Fibroblast of skin of right biceps (primary cell): ENCODE measurements around the gene SERP2.

Source experiments
- DNase-seq: peaks from one replicate; pipeline ENCODE4 v3.0.0-alpha.2; 2013

Gene SERP2

DNA sequence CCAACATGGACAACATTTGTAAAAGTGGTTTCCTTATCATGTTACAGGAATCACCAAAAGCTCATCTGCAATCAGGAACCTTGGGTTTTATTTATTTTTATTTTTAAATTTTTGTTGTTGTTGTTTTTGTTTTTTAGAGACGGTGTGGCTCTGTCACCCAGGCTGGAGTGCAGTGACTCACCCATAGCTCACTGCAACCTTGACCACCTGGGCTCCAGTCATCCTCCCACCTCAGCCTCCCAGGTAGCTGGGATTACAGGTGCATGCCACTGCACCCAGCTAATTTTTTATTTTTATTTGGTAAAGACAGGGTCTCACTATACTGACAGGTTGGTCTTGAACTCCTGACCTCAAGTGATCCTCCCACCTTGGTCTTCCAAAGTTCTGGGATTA lies 13.6 kb upstream of the SERP2 start:
- no peak for DNase-seq

- DNase-seq = peak; percentile 48
Measured at GRCh38 chr13:44362394-44363040, 11.1 kb upstream of the SERP2 start.

- peak; percentile 15 for DNase-seq
Measured at GRCh38 chr13:44363631-44364344, 9.8 kb upstream of the SERP2 start.

GRCh38 chr13:44364345-44365000 lies 9.2 kb upstream of the SERP2 start:
- DNase-seq = peak; percentile 72

GRCh38 chr13:44365008-44365407 lies 8.6 kb upstream of the SERP2 start:
- DNase-seq = peak; percentile 80

- no peak for DNase-seq
Measured at GRCh38 chr13:44365899-44366298, 7.7 kb upstream of the SERP2 start.

GRCh38 chr13:44368062-44368591 lies 5.5 kb upstream of the SERP2 start:
- DNase-seq = peak; percentile 79

DNA sequence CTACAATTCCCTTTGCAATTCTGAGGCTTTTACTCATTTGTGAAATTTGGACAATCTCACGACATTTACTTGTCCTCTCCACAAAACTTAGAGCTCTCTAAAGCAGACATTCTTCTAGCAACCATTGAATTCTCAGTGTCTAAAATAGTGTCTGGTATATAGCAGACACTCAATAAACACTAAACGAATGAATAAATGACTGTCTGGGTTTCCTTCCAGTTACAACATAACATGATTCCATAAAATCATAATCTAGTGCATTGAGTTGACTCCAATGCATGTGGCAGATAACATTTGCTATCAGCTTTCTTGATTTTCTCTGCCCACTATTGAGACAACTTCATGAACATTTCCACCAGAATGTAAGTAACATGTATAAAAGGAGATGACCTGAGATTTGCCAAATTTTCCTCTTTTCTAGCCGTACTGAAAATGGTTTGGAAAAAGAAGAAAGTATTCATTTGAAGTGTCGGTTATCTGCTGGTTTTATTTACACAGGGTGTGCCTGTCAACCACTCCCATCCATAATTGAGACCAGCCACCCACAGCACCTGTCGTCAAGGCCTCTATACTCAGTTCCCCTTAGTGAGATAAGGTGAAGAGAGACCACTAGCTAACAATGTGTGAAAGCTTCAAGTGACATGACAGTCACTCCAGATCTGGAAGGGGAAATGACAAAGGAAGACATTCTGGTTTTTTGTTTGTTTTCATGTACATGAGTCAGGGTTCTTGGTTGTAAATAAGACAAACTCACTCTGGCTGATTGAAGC lies 4.8 kb upstream of the SERP2 start:
- no peak for DNase-seq

GRCh38 chr13:44371421-44371820 lies 2.2 kb upstream of the SERP2 start:
- DNase-seq = no peak

- no peak for DNase-seq
Measured at GRCh38 chr13:44373247-44373600, 400 bp upstream of the SERP2 start.

DNA sequence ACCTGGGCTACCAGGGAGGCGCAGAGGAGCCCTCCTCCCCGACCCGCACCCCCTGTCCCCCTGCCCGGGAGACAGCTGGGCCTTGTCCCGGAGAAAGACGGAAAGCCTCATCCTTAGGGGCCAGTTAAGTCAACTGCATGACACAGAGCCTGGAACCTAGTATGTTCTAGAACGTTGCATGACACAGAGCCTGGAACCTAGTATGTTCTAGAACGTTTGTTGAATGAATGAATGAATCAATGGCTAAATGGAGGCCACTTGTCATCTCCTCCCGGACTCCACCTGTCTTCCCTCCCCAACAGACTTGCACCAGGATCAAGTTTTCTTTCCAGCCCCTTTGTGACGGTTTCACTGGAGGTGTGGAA lies 706 bp downstream of the SERP2 start:
- DNase-seq = no peak

GRCh38 chr13:44378277-44378676 lies 4.7 kb downstream of the SERP2 start:
- DNase-seq = no peak

DNA sequence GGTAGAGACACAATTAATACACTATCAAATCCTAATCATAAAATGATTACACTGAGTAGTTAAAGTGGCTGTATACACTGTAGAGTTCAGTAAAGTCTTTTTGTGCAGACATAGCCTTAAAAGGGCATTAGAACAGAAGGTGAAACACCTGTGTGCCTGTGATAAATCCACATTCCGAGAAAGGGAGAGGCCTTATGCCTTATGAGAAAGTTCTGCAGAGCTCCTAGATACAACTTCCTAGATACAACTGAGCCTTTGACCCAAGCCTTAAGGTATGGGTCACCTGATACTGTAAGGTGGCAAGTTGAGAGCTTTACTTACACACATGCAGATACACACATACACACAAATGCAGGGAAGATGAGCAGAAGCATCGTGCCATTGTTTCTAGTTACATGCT lies 6.3 kb downstream of the SERP2 start:
- DNase-seq = no peak

DNA sequence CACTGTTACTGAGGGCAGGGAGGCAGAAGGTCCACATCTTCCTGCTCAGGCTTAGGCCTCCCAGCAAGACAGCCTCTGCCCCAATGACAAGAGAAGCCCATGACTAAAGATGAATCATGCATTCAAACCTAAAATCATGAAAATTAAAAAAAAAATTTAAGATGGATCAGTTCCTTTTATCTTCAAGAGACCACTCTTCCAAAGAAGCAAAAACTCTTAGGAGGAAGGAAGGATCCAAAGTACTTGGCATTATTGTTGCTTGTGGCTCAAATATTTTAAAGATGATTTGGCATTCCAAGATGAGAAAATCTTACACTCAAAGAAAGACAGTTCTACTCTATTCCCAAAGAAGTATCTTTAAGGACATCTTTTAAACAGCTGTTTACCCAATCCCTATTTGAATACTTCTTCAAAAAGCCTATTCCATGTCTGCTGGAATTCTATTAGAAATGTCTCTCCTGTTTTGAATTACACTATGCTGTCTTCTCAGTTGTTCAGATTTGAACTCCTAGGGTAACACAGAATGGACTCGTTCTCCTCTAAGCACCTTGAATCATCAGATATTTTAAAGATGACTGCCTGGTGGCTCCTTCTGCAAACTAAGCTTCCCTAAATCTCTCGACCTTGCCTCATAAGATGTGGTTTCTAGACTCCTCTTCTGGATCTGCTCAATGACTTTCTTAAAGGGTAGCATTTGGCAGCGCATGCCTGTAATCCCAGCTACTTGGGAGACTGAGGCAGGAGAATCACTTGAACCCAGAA lies 7.0 kb downstream of the SERP2 start:
- DNase-seq = peak; percentile 81

- DNase-seq = no peak
Measured at GRCh38 chr13:44382635-44383145, 9.1 kb downstream of the SERP2 start.

DNA sequence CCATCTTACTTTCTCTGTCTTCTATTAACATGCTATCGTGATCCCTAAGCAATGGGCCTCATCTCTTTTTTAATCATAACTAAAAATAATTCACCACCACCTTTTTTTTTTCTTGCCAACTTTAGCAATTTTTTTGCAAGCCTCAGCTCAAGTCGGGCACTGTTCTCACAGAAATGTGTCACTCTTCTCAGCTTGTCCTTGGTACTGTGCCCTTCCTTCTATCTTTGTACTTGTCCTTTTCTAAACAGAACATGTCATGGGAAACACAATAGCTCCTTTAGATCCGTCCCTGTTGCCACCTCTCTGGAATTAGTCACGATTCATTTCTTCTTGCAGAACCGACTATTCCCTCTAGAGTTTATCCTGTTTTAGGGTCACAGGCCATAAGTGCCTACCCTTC lies 10.3 kb downstream of the SERP2 start:
- no peak for DNase-seq

- no peak for DNase-seq
Measured at GRCh38 chr13:44384778-44385177, 11.2 kb downstream of the SERP2 start.

GRCh38 chr13:44385401-44385800 lies 11.8 kb downstream of the SERP2 start:
- no peak for DNase-seq

DNA sequence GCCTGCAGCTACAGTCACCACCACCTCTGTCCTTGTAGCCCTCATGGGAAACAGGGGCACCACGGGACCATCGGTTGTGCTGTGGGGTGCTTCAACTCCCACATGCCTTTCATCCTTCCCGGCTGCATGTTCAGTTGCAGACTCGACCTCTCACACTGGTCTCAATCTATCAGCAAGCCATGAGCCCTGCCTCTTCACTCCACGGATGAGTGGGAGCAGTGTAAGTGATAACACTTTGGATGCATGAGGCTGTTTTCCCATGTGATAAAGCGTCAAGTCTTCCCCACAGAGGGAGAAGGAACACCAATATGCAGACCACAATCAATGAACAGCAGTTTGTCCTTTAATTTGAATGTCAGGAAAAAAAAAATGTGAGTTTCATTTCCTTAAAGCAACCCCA lies 12.2 kb downstream of the SERP2 start:
- no peak for DNase-seq

DNA sequence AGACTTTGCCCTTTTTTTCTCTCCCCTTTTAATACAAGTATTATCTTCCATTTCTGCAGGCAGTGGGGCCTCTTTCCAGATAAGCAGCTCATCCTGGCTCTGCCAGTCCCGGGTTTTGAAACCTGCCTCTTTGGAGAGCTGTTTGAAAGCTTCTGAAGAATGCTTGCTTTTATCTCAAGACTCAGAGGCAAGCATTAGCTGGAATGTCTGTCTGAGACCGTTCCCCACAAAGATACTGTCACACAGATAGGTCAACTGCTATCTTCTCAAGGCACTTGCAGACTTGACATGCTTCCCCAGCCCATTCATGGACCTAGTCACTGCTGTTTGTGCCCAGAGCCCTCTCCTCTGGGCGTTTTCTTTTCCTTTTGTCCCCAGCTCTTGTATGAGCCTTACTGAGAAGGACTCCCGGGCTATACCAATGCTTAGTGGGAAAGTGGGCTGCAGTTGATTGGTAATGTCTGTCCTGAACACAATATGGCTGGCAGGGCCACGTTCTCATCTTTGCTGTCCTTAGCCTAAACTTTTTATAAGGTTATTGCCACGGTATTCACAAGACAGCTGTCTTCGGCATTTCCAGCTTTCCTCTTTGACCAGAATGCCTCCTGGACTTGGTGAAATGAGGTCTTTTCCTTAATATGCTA lies 13.4 kb downstream of the SERP2 start:
- DNase-seq = no peak

DNA sequence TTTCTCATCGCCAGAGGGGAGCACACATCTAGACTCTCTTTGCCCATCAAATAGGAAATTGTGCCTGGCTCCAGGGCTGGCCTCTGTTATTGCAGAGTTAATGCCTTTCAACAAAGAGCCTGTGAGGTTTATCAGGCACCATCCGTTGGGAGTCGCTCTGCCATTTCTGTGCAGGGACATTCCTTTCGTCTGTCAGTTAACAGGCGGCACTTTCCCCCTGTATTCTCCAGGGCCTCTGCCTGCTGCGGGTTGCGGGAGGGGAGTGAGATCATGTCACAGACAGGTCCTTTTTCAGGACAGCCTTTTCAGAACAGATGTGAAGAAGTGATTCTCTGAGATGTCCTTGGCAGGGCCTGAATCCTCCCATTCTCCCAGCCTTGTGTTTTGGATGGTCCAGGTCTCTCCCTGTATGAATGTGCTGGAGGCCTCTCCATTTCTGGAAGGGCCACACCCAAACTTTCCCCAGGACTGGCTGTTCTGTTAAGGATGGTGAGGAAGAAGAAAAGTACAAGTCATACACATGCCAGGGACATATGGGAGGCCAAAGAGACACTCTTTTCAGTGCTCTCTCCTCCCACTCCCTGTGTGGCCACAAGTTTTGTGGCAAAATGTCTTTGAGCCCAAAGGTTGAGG lies 14.9 kb downstream of the SERP2 start:
- DNase-seq = no peak
